Neural crest cell (in vitro differentiated cells): ENCODE measurements around the gene TCF19. TPM values are rescaled to one million over a fixed set of nuclear protein-coding genes. Genes with fewer than 3 reads are reported as not detected.

ENCODE experiments used
- DNase-seq: peaks from one replicate; pipeline ENCODE4 v3.0.0; 2021; ENCODE audit warnings: low read depth, mixed read lengths, low spot score
- H3K27ac Mint-ChIP-seq: one replicate; pipeline ENCODE4 v1.8.0; 2021; ENCODE audit warnings: mild to moderate bottlenecking, mixed read lengths; ENCODE audit not compliant: unreplicated experiment
- H3K27me3 Mint-ChIP-seq: 2 replicates; pipeline ENCODE4 v1.8.0; 2021; ENCODE audit warnings: low read depth, mild to moderate bottlenecking, mixed read lengths
- H3K36me3 Mint-ChIP-seq: 2 replicates; pipeline ENCODE4 v1.8.0; 2021; ENCODE audit warnings: low read depth, mild to moderate bottlenecking, mixed read lengths
- H3K4me1 Mint-ChIP-seq: 2 replicates; pipeline ENCODE4 v1.8.0; 2021; ENCODE audit warnings: mixed read lengths
- H3K4me3 Mint-ChIP-seq: one replicate; pipeline ENCODE4 v1.8.0; 2021; ENCODE audit warnings: mild to moderate bottlenecking, mixed read lengths
- H3K9me3 Mint-ChIP-seq: 2 replicates; pipeline ENCODE4 v1.8.0; 2021; ENCODE audit warnings: mixed read lengths
- total RNA-seq: library from RNA; stranded (reverse); gene quantifications from 2 replicates; pipeline ENCODE4 v1.2.1, GENCODE V29; 2021
- TF ChIP-seq, protein P1 (sequence below): fragments of 200-600 bp; sonication (generic); conservative IDR thresholded peaks from 2 replicates; pipeline ENCODE4 v1.5.0; 2021; ENCODE audit warnings: antibody characterized with exemption, mild to moderate bottlenecking

TCF19 gene
- total RNA-seq, 1 donor from 2014 or later, result 21.7 TPM

DNA sequence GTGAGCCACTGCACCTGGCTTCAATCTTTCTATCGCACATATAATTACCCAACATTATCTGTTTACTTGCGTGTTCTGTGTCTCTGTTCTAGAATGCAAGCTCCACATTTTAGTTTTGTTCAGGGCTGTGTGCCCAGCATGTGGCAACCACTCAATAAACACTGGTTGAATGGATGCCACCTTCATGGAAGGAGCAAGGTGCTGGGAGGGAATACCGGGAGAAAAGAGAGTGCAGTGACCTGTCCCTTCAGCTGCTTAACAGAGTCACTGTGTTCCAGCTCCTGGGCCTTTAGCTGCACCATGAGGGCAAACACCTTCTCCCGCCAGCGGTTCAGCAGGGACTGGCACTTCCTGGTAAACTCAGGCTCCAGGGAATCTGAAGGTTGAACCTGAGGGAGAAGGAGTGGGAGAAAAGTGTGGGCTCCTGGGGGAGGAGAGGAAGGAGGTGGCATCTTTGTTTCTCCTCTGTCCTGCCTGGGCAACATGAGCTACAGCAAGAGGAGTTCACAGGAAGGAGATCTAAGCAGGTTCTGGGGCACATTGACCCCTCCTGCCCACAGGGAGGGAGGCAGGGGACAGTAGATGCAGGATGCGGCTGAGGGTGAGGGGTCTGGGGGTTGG is 8.5 kb upstream of the TCF19 start:
- DNase-seq, result no peak
- H3K27ac Mint-ChIP-seq, result no peak overlapping the region
- no peaks in the 10 kb centered on the region for H3K27me3 Mint-ChIP-seq
- peaks cover 5% of the 10 kb centered on the region for H3K36me3 Mint-ChIP-seq
- no peaks in the 10 kb centered on the region for H3K9me3 Mint-ChIP-seq
- no peaks in the 10 kb centered on the region for H3K4me1 Mint-ChIP-seq
- no peak overlapping the region for H3K4me3 Mint-ChIP-seq
- TF ChIP-seq, protein P1, sequence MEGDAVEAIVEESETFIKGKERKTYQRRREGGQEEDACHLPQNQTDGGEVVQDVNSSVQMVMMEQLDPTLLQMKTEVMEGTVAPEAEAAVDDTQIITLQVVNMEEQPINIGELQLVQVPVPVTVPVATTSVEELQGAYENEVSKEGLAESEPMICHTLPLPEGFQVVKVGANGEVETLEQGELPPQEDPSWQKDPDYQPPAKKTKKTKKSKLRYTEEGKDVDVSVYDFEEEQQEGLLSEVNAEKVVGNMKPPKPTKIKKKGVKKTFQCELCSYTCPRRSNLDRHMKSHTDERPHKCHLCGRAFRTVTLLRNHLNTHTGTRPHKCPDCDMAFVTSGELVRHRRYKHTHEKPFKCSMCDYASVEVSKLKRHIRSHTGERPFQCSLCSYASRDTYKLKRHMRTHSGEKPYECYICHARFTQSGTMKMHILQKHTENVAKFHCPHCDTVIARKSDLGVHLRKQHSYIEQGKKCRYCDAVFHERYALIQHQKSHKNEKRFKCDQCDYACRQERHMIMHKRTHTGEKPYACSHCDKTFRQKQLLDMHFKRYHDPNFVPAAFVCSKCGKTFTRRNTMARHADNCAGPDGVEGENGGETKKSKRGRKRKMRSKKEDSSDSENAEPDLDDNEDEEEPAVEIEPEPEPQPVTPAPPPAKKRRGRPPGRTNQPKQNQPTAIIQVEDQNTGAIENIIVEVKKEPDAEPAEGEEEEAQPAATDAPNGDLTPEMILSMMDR, result no peak

DNA sequence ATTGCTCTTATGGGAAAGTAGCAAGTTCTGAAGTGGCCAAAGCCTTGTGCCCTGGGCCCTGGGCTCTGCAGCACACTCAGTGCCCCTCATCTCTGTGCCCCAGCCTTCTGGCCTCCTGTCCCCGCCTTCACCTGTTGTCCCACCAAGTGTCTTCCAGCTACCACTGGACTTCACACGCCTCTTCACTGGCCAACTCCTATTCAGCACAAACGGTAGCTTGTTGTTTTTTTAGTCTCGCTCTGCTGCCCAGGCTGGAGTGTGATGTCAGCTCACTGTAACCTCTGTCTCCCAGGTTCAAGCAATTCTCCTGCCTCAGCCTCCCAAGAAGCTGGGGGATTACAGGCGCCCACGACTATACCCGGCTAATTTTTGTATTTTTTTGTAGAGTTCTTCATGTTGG is 5.6 kb upstream of the TCF19 start:
- Mint-ChIP-seq H3K9me3 (no peaks in the 10 kb centered on the region), H3K36me3 (peaks cover 5% of the 10 kb centered on the region)

DNA sequence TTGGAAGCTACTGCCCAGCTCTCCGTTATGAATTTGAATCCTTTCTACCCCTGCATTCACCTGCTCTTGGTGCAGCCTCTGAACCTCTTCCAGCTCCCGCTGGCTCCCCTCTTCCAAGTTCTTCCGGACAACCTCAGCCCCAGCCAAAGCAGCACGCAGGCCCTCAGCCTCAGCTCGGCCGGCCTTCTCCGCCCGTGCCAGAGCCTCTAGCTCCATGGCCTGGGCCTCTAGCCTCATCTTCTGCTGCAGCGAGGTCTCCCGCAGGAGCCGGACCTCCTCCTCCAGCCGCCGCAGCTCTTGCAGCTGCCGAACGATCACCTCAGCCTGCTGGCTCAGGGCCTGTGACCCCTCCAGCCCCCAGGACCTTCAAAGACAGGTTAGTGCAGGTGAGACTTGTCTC is 4.0 kb upstream of the TCF19 start:
- peaks cover 5% of the 10 kb centered on the region for H3K36me3 Mint-ChIP-seq
- TF ChIP-seq, protein P1, result no peak
- H3K27me3 Mint-ChIP-seq, result no peaks in the 10 kb centered on the region
- DNase-seq, result no peak
- H3K4me3 Mint-ChIP-seq, result no peak overlapping the region
- peaks cover 24% of the 10 kb centered on the region for H3K4me1 Mint-ChIP-seq
- peak overlapping the region; percentile 8 for H3K27ac Mint-ChIP-seq
- no peaks in the 10 kb centered on the region for H3K9me3 Mint-ChIP-seq

More for the DNA sequence above, 5.6 kb upstream of the TCF19 start:
- TF ChIP-seq, protein P1, result no peak
- Mint-ChIP-seq H3K27ac (peak overlapping the region; percentile 96), H3K4me3 (no peak overlapping the region), H3K4me1 (peaks cover 9% of the 10 kb centered on the region), H3K27me3 (no peaks in the 10 kb centered on the region)
- DNase-seq, result no peak

- no peaks in the 10 kb centered on the region for H3K9me3 Mint-ChIP-seq
- H3K36me3 Mint-ChIP-seq, result peaks cover 3% of the 10 kb centered on the region
- DNase-seq, result no peak
- no peaks in the 10 kb centered on the region for H3K27me3 Mint-ChIP-seq
- no peak overlapping the region for H3K27ac Mint-ChIP-seq
- H3K4me3 Mint-ChIP-seq, result peak overlapping the region; percentile 92
- H3K4me1 Mint-ChIP-seq, result peaks cover 31% of the 10 kb centered on the region
- TF ChIP-seq, protein P1, result no peak
Observed at GRCh38 chr6:31156641-31157040, 1.7 kb upstream of the TCF19 start.

GRCh38 chr6:31157513-31158139 is 763 bp upstream of the TCF19 start, which contains the start of gene CCHCR1:
CCHCR1 (minus strand) TSS chr6:31157802; CDS start chr6:31157600, 202 bp downstream.
- TF ChIP-seq, protein P1, result no peak
- DNase-seq, result no peak
- H3K27ac Mint-ChIP-seq, result peak within 1 kb of the TSS; percentile 66
- H3K27me3 Mint-ChIP-seq, result no peaks in the 10 kb centered on the region
- H3K4me1 Mint-ChIP-seq, result peaks cover 31% of the 10 kb centered on the region
- peak within 1 kb of the TSS; percentile 92 for H3K4me3 Mint-ChIP-seq
- no peaks in the 10 kb centered on the region for H3K9me3 Mint-ChIP-seq
- H3K36me3 Mint-ChIP-seq, result peaks cover 3% of the 10 kb centered on the region
